Heart right ventricle (tissue), 16 donors: ENCODE data around the gene SESN1. TPM values are rescaled to one million over a fixed set of nuclear protein-coding genes. Genes with fewer than 3 reads are reported as not detected.

Experiments
- ATAC-seq, 8 donors: fragments of 200-7000 bp; cut with Tn5 transposase; one replicate each; pipeline ENCODE4 v1.9.1; 2020; ENCODE audit warnings: mild to moderate bottlenecking in 8 of 8, moderate library complexity in 8 of 8, moderate number of reproducible peaks in 1 of 8
- DNase-seq, 2 donors: peaks; one replicate each; pipeline ENCODE4 v3.0.0-alpha.2; 2020
- H3K27ac ChIP-seq, 10 donors: fragments of 200-600 bp; sonication (generic) in 2 of 10; one replicate each; pipeline versions ENCODE4 v1.5.0 to v1.8.0; 2020 to 2022; ENCODE audit warnings: mild to moderate bottlenecking in 3 of 10
- H3K27me3 ChIP-seq, 7 donors: fragments of 200-600 bp; one replicate each; pipeline ENCODE4 v1.8.0; 2021 to 2022; ENCODE audit warnings: mild to moderate bottlenecking in 2 of 7
- H3K36me3 ChIP-seq, 9 donors: fragments of 200-600 bp; sonication (generic) in 1 of 9; one replicate each; pipeline versions ENCODE4 v1.5.0 to v1.8.0; 2020 to 2022; ENCODE audit warnings: mild to moderate bottlenecking in 2 of 9
- H3K4me1 ChIP-seq, 9 donors: fragments of 200-600 bp; sonication (generic) in 1 of 9; one replicate each; pipeline versions ENCODE4 v1.5.0 to v1.8.0; 2020 to 2022; ENCODE audit warnings: mild to moderate bottlenecking in 4 of 9
- H3K4me3 ChIP-seq, 10 donors: fragments of 200-600 bp; sonication (generic) in 2 of 10; one replicate each; pipeline versions ENCODE4 v1.5.0 to v1.8.0; 2020 to 2022; ENCODE audit warnings: mild to moderate bottlenecking in 7 of 10, moderate library complexity in 2 of 10
- H3K9me3 ChIP-seq, 11 donors: fragments of 200-600 bp in 10 of 11; sonication (generic) in 2 of 11; one replicate each; pipeline versions ENCODE4 v1.5.0 to v1.8.0; 2013 to 2022; ENCODE audit warnings: mild to moderate bottlenecking in 2 of 11, control low read depth in 1 of 11, moderate library complexity in 1 of 11
- WGBS, 2 donors: extraction: QIAGEN DNeasy Blood & Tissue Kit; methylation state at CpG; one replicate each; pipeline ENCODE4 v1.1.7; 2013; ENCODE audit warnings: inconsistent platforms in 1 of 2; 5-methylcytosine and 5-hydroxymethylcytosine counted together
- intact Hi-C, 10 donors: fragments of 100-400 bp; cut with DNase I; formaldehyde crosslinking; loops; one replicate each; pipeline versions ENCODE4 v1.11.1 to v1.14.2; 2022
- polyA plus RNA-seq, 2 donors: library from polyadenylated mRNA; stranded (reverse); fragments of 200-250 nt; gene quantifications; one replicate each; pipeline ENCODE4 v1.2.3, GENCODE V29; 2013
- total RNA-seq, 10 donors: library from RNA; stranded (reverse); fragmentation: NEBNext Ultra II Directional in 3 of 10; extraction: Animal tissue kit (Norgen Biotek cat#: 25700) in 3 of 10; gene quantifications; one replicate each; pipeline versions ENCODE4 v1.2.1 to v1.2.4, GENCODE V29; 2021 to 2023
- TF ChIP-seq, protein P1 (sequence below), 9 donors: fragments of 200-600 bp; sonication (generic) in 2 of 9; IDR thresholded peaks; one replicate each; pipeline versions ENCODE4 v1.5.0 to v1.8.0; 2021 to 2022; ENCODE audit warnings: antibody characterized with exemption in 9 of 9, mild to moderate bottlenecking in 5 of 9, moderate library complexity in 1 of 9
- donor health status: Arrhythmogenic right ventricular cardiomyopathy.
- donor health status: ischemic (EF 13 %, LVEDD 7.1; RV severe dilation, severe dysfunction).
- donor health status: healthy with polysubstance abuse.
- donor health status: DM: no; HTN: yes; CAD: no.
- donor health status: DM: no; HTN: no; CAD: no.
- donor health status: ischemic (EF 25% LVEDD 6.9; RV normal size, moderate dysfunction).
- donor health status: ischemic (EF 25% LVEDD 5.7; RV mildly dilated, moderate dysfunction).
- donor health status: healthy.
- donor health status: DM: yes; HTN: yes; CAD: no.
- donor health status: Ischemic cardiomyopathy.
- donor health status: ischemic (EF 35%, LVEDD 5.7; RV mildly dilated, moderate dysfunction).
- donor health status: nonischemic (EF 11% LVEDD 7.7; RV severe dilation, severe dysfunction).
- donor health status: DM: yes; HTN: yes; CAD: no.
- donor health status: PGD.
- donor health status: ischemic (EF 29% LVEDD 5.4; RV normal size, mild dysfunction).
- donor health status: nonischemic (EF 23%, LVEDD 6.1; RV moderate dilation, normal function).

The SESN1 gene
- total and polyA plus RNA-seq, 12 donors: 16.2 to 62.8 (median 37.7) TPM

DNA sequence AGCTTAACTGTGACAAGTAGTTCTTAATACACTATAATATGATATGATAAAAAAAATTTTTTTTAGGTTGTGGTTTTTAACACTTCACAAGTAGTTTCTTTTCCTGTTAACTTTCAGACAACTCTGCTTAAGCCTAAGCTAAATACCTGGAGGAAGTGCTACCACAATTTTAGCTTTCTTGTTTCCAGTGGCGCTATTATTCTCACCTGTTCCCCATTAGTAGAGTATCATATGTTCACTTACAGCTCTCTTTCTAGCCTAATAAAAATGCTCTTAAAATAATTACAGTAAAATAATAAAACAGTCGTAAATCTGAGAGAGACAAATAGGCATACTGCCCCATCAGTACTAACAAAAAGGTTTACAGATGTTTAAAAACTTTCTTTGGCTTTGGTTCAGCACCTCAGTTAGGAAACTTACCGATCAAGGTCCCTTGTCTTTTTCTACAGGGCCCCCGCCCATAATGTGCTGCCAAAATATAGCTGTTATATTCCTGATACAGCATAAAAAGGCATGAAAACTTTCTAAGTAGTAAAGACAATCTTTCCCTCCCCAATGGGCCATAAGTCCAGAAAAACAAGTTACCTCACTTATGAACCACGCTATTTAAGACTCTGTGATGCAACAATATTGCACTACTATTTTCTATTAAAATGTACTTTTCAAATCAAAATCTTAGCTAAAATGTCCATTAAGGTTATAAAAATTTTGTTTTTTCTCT lies 57.9 kb downstream of the SESN1 start:
- H3K4me1 ChIP-seq: peaks cover 0 to 64% (median 25%) of the 10 kb centered on the region in 9 donors
- no peaks in the 10 kb centered on the region for H3K27me3 ChIP-seq
- 77 to 80% methylated on average over 5 of the region's 5 CpGs for WGBS, 2 donors
- H3K9me3 ChIP-seq: no peaks in the 10 kb centered on the region
- no peak overlapping the region for H3K4me3 ChIP-seq
- H3K27ac ChIP-seq: no peak overlapping the region
- TF ChIP-seq, protein P1, sequence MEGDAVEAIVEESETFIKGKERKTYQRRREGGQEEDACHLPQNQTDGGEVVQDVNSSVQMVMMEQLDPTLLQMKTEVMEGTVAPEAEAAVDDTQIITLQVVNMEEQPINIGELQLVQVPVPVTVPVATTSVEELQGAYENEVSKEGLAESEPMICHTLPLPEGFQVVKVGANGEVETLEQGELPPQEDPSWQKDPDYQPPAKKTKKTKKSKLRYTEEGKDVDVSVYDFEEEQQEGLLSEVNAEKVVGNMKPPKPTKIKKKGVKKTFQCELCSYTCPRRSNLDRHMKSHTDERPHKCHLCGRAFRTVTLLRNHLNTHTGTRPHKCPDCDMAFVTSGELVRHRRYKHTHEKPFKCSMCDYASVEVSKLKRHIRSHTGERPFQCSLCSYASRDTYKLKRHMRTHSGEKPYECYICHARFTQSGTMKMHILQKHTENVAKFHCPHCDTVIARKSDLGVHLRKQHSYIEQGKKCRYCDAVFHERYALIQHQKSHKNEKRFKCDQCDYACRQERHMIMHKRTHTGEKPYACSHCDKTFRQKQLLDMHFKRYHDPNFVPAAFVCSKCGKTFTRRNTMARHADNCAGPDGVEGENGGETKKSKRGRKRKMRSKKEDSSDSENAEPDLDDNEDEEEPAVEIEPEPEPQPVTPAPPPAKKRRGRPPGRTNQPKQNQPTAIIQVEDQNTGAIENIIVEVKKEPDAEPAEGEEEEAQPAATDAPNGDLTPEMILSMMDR (IDR thresholded peaks at IDR 0.05): no peak
- H3K36me3 ChIP-seq: no peaks in the 10 kb centered on the region
- DNase-seq (no peak), ATAC-seq (no peak)
- intact Hi-C loops: no loop called here

GRCh38 chr6:109034526-109034925 lies 60.1 kb downstream of the SESN1 start:
- intact Hi-C loops: no loop called here
- Histone ChIP-seq H3K27ac (no peak overlapping the region), H3K9me3 (no peaks in the 10 kb centered on the region), H3K36me3 (no peaks in the 10 kb centered on the region), H3K4me3 (no peak overlapping the region), H3K4me1 (peaks cover 3 to 71% (median 29%) of the 10 kb centered on the region in 9 donors), H3K27me3 (no peaks in the 10 kb centered on the region)
- TF ChIP-seq, protein P1 (IDR thresholded peaks at IDR 0.05): no peak
- DNase-seq (no peak), ATAC-seq (no peak)
- WGBS, 2 donors: 26 to 32% methylated on average over 1 of the region's 1 CpG

DNA sequence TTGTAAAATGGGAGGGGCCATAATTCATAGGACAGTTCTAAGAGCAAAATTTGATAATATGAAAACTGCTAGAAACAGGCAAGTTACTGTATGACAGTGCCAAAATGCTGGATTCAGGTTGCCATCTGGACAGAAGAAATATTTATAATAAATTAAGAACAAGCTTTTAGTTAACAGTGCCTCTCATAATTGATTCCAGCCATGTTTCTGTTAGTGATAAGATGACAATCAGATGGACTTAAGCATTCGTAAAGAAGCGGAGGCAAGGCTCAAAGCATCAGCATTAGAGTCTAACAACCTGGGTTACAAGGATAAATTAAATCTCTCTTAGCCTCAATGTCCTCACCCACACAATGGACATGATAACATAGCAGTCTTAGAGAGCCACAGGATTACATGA lies 61.0 kb downstream of the SESN1 start:
- Histone ChIP-seq H3K4me3 (no peak overlapping the region), H3K9me3 (no peaks in the 10 kb centered on the region), H3K27me3 (no peaks in the 10 kb centered on the region), H3K27ac (no peak overlapping the region), H3K4me1 (peaks cover 3 to 65% (median 25%) of the 10 kb centered on the region in 9 donors), H3K36me3 (no peaks in the 10 kb centered on the region)
- DNase-seq (no peak), ATAC-seq (no peak)
- intact Hi-C loops: no loop called here
- TF ChIP-seq, protein P1 (IDR thresholded peaks at IDR 0.05): no peak
- 77 to 84% methylated on average over 2 of the region's 2 CpGs for WGBS, 2 donors

- Histone ChIP-seq H3K36me3 (no peaks in the 10 kb centered on the region), H3K27ac (peak overlapping the region in 2 of 10 donors; percentile 34 to 39), H3K9me3 (no peaks in the 10 kb centered on the region), H3K4me1 (peaks cover 3 to 54% (median 15%) of the 10 kb centered on the region in 9 donors), H3K4me3 (no peak overlapping the region), H3K27me3 (no peaks in the 10 kb centered on the region)
- intact Hi-C loops: no loop called here
- no peak for DNase-seq
- TF ChIP-seq, protein P1 (IDR thresholded peaks at IDR 0.05): no peak
- WGBS, 2 donors: 27 to 47% methylated on average over 1 of the region's 1 CpG
- ATAC-seq: peak in 6 of 8 donors; percentile 47 to 77 (median 66)
These were observed 63.2 kb downstream of the SESN1 start for GRCh38 chr6:109031416-109031815.
